ENCODE results near the gene MAST4.

GRCh38 chr5:66608501-66608900, 12.3 kb downstream of the MAST4 start:
- no peak for TF ChIP-seq CTCF (IDR thresholded peaks at IDR 0.05)
- no peak for TF ChIP-seq POLR2A (IDR thresholded peaks at IDR 0.05)
- TF ChIP-seq EP300 (IDR thresholded peaks at IDR 0.05) = no peak

Data from tibial nerve (tissue), 4 donors.